RWPE1 (cell line): ENCODE data around the gene HOXC10.
A peak's percentile ranks its signal among the peaks of the same experiment; 100 is the strongest.

Source experiments
- CTCF ChIA-PET: fragments of 350-600 bp; sonication (Branson Sonifier 250); formaldehyde crosslinking; extraction: SDS; loops from one replicate; lab custom pipeline; 2021; lab: Yijun Ruan, JAX
- POLR2A ChIA-PET: fragments of 400-600 bp; formaldehyde crosslinking; extraction: SDS; loops from one replicate; lab custom pipeline; 2020; ENCODE audit warnings: antibody characterized with exemption; ENCODE audit not compliant: low non-redundant PET; lab: Yijun Ruan, JAX
- DNase-seq: peaks from one replicate; pipeline ENCODE4 v3.0.0; 2012; ENCODE audit warnings: low spot score
- H3K27ac ChIP-seq: fragments of 450-650 bp; 2 replicates; pipeline ENCODE4 v1.5.1; 2017
- TF ChIP-seq, protein P1 (sequence below): fragments of 450-650 bp; conservative IDR thresholded peaks from 2 replicates; pipeline ENCODE4 v1.5.1; 2017; ENCODE audit warnings: low read depth, mild to moderate bottlenecking

Gene HOXC10

DNA sequence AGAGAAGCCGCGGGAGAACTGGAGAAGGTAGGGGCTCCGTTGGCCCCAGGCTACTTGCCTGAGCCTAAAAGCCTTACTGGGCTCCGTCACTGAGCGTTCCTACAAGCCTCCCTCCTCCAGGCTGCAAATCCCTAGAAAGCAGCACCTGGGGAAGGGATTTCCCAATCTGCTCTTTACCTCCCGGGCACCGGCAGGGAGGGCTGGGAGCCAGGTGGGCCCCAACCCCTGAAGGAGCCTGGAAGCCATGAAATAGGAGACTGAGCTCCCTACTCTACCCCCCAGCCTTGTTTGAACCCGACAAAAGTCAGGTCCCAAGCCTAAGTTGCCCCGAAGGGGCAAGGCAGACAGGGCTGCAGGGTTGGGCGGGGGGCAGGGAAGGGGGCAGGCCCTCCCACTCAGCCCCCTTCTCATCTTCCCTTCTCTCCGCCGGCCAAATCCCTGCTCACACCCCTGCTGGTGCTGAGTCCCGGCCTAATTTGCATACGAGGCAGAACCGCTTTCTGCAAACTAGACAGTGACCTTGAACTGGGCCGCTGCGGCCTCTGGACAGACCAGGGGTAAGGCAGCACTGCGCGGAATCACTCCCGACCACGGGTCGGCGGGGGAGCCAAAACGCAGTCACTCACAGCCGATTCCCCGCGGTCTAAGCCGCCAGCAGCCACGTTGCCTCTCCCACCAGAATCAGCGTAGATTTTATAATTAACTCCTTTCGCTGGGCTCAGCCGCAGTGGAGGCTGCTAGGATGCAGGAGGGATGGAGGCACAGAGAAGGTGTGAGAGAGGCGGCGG lies 34.0 kb upstream of the HOXC10 start:
- TF ChIP-seq, protein P1, sequence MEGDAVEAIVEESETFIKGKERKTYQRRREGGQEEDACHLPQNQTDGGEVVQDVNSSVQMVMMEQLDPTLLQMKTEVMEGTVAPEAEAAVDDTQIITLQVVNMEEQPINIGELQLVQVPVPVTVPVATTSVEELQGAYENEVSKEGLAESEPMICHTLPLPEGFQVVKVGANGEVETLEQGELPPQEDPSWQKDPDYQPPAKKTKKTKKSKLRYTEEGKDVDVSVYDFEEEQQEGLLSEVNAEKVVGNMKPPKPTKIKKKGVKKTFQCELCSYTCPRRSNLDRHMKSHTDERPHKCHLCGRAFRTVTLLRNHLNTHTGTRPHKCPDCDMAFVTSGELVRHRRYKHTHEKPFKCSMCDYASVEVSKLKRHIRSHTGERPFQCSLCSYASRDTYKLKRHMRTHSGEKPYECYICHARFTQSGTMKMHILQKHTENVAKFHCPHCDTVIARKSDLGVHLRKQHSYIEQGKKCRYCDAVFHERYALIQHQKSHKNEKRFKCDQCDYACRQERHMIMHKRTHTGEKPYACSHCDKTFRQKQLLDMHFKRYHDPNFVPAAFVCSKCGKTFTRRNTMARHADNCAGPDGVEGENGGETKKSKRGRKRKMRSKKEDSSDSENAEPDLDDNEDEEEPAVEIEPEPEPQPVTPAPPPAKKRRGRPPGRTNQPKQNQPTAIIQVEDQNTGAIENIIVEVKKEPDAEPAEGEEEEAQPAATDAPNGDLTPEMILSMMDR = no peak
- DNase-seq = no peak
- no peak overlapping the region for H3K27ac ChIP-seq
- ChIA-PET POLR2A (no interaction called here), CTCF (interaction anchor here (0.6 to 1.7 kb wide), 10 partner anchors 71 to 502 kb away, joined by 3 to 13 read pairs (median 4); no protein-coding TSS in a partner anchor)

- TF ChIP-seq, protein P1 = no peak
- no peak overlapping the region for H3K27ac ChIP-seq
- DNase-seq = no peak
- ChIA-PET POLR2A (no interaction called here), CTCF (interaction anchor here (0.6 to 1.7 kb wide), 5 partner anchors 57 to 250 kb away, joined by 3 to 5 read pairs (median 3); no protein-coding TSS in a partner anchor)
Measured at GRCh38 chr12:53951577-53952334, 33.2 kb upstream of the HOXC10 start.

- CTCF ChIA-PET = interaction anchor here (0.6 to 1.7 kb wide), 5 partner anchors 56 to 250 kb away, joined by 3 to 5 read pairs (median 3); no protein-coding TSS in a partner anchor
- TF ChIP-seq, protein P1 = no peak
- no peak overlapping the region for H3K27ac ChIP-seq
- DNase-seq = no peak
- POLR2A ChIA-PET = no interaction called here
Measured at GRCh38 chr12:53952335-53952694, 32.6 kb upstream of the HOXC10 start.

DNA sequence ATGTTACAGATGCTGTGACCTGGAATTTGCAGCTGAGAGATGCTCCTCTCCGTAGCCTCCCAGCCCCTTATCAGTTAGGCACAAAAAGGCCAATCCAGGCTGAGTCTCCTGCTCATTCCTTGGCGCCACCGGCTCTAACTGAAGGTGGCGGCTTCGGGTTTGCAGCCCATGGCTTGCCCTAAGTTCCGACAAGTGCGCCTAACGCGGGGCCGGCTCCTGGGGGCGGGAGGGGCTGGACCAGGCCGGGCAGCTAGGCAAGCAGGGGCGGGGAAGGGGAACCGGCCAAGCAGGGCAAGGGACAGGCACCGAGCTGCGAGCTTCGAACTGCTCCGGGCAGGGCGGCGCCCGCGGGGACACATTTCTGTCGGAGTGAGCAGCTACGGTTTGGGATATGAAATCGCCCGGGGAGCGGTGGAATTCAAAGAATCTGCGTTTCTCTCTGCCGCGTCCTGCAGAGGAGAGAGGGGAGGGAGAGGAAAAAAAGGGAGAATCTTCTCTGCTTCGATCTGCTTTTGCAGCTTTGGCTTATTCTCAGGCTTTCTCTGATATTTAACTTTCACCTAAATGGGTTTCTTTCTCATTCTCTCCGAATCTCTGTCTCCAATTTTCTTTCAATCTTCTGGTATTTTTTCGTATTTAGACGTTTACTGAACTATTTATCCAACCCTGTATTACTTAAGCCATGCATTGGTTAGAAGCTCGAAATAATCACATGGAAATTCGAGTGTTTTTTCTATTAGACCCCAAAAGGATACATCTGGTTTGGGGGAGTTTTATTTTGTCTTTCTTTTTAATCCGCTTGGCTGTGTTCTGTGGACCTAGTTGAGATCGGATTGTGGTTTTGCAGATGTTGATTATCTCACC lies 31.8 kb upstream of the HOXC10 start:
- POLR2A ChIA-PET = no interaction called here
- peak; percentile 67 for DNase-seq
- no peak overlapping the region for H3K27ac ChIP-seq
- TF ChIP-seq, protein P1 = no peak
- CTCF ChIA-PET = interaction anchor here (0.6 to 1.7 kb wide), 5 partner anchors 32 to 248 kb away, joined by 3 to 5 read pairs (median 3); partner anchors contain the start of gene HOXC10

GRCh38 chr12:53953831-53954693 lies 30.9 kb upstream of the HOXC10 start:
- no peak overlapping the region for H3K27ac ChIP-seq
- ChIA-PET POLR2A (no interaction called here), CTCF (interaction anchor here (0.6 to 2.2 kb wide), 7 partner anchors 31 to 252 kb away, joined by 3 to 5 read pairs (median 4); partner anchors contain the start of gene HOXC10)
- no peak for DNase-seq
- TF ChIP-seq, protein P1 = no peak
